ENCODE results near the gene AIFM2. TPM values are rescaled to one million over a fixed set of nuclear protein-coding genes. Genes with fewer than 3 reads are reported as not detected.

Gene AIFM2
- total and polyA plus RNA-seq, 2 of the 13 experiments (the other 11 are each of a cell fraction or from before 2014, with no cell fraction given), result 20.3 to 29.5 TPM

- TF ChIP-seq U2AF1 (optimal IDR thresholded peaks at IDR 0.05; ENCODE audit: low read depth, low read length), result no peak
- TF ChIP-seq ZNF841 (CRISPR knock-in tag; IDR thresholded peaks at IDR 0.05; ENCODE audit: borderline replicate concordance), result peak; percentile 72; the same call in 1 of the 2 replicates
- no peak for TF ChIP-seq ZNF292 (CRISPR knock-in tag; IDR thresholded peaks at IDR 0.05; ENCODE audit: borderline replicate concordance, low read depth)
- no peak for TF ChIP-seq DPF2 (CRISPR knock-in tag; IDR thresholded peaks at IDR 0.05; ENCODE audit: borderline replicate concordance, low read depth)
- peak; percentile 67; the same call in 1 of the 2 replicates for TF ChIP-seq GABPB1 (CRISPR knock-in tag; IDR thresholded peaks at IDR 0.05)
- TF ChIP-seq ATF1 (CRISPR knock-in tag; IDR thresholded peaks at IDR 0.05), result no peak
- peak; percentile 56 for TF ChIP-seq ZNF773 (CRISPR knock-in tag; IDR thresholded peaks at IDR 0.05; ENCODE audit: borderline replicate concordance)
- TF ChIP-seq, protein P1, sequence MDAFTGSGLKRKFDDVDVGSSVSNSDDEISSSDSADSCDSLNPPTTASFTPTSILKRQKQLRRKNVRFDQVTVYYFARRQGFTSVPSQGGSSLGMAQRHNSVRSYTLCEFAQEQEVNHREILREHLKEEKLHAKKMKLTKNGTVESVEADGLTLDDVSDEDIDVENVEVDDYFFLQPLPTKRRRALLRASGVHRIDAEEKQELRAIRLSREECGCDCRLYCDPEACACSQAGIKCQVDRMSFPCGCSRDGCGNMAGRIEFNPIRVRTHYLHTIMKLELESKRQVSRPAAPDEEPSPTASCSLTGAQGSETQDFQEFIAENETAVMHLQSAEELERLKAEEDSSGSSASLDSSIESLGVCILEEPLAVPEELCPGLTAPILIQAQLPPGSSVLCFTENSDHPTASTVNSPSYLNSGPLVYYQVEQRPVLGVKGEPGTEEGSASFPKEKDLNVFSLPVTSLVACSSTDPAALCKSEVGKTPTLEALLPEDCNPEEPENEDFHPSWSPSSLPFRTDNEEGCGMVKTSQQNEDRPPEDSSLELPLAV (CRISPR knock-in tag; conservative IDR thresholded peaks at IDR 0.05; ENCODE audit: low read depth), result 0 out of 2 replicates have a peak, but pooled peaks have one; percentile 27
- TF ChIP-seq SP5 (CRISPR knock-in tag; IDR thresholded peaks at IDR 0.05; ENCODE audit: borderline replicate concordance, low read depth), result peak; percentile 4; the same call in 1 of the 2 replicates
- TF ChIP-seq ATF7-NPFF (CRISPR knock-in tag; IDR thresholded peaks at IDR 0.05; ENCODE audit: low read depth), result peak; percentile 83
- TF ChIP-seq ATAD3A (CRISPR knock-in tag; IDR thresholded peaks at IDR 0.05), result no peak
- no peak for TF ChIP-seq ZNF12 (CRISPR knock-in tag; IDR thresholded peaks at IDR 0.05)
- no peak; the same call in 1 of the 2 replicates for TF ChIP-seq CEBPG (CRISPR knock-in tag; IDR thresholded peaks at IDR 0.05)
- TF ChIP-seq SRSF9 (IDR thresholded peaks at IDR 0.05; ENCODE audit: borderline replicate concordance, insufficient read depth, low read depth, low read length, poor library complexity, severe bottlenecking), result no peak
- peak; percentile 66; the same call in 1 of the 2 replicates for TF ChIP-seq POGK (CRISPR knock-in tag; conservative IDR thresholded peaks at IDR 0.05)
- TF ChIP-seq, protein P2, sequence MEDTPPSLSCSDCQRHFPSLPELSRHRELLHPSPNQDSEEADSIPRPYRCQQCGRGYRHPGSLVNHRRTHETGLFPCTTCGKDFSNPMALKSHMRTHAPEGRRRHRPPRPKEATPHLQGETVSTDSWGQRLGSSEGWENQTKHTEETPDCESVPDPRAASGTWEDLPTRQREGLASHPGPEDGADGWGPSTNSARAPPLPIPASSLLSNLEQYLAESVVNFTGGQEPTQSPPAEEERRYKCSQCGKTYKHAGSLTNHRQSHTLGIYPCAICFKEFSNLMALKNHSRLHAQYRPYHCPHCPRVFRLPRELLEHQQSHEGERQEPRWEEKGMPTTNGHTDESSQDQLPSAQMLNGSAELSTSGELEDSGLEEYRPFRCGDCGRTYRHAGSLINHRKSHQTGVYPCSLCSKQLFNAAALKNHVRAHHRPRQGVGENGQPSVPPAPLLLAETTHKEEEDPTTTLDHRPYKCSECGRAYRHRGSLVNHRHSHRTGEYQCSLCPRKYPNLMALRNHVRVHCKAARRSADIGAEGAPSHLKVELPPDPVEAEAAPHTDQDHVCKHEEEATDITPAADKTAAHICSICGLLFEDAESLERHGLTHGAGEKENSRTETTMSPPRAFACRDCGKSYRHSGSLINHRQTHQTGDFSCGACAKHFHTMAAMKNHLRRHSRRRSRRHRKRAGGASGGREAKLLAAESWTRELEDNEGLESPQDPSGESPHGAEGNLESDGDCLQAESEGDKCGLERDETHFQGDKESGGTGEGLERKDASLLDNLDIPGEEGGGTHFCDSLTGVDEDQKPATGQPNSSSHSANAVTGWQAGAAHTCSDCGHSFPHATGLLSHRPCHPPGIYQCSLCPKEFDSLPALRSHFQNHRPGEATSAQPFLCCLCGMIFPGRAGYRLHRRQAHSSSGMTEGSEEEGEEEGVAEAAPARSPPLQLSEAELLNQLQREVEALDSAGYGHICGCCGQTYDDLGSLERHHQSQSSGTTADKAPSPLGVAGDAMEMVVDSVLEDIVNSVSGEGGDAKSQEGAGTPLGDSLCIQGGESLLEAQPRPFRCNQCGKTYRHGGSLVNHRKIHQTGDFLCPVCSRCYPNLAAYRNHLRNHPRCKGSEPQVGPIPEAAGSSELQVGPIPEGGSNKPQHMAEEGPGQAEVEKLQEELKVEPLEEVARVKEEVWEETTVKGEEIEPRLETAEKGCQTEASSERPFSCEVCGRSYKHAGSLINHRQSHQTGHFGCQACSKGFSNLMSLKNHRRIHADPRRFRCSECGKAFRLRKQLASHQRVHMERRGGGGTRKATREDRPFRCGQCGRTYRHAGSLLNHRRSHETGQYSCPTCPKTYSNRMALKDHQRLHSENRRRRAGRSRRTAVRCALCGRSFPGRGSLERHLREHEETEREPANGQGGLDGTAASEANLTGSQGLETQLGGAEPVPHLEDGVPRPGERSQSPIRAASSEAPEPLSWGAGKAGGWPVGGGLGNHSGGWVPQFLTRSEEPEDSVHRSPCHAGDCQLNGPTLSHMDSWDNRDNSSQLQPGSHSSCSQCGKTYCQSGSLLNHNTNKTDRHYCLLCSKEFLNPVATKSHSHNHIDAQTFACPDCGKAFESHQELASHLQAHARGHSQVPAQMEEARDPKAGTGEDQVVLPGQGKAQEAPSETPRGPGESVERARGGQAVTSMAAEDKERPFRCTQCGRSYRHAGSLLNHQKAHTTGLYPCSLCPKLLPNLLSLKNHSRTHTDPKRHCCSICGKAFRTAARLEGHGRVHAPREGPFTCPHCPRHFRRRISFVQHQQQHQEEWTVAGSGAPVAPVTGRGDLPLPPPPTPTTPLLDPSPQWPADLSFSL (CRISPR knock-in tag; IDR thresholded peaks at IDR 0.05), result no peak
- TF ChIP-seq TFDP2 (CRISPR knock-in tag; IDR thresholded peaks at IDR 0.05), result peak; percentile 66
- no peak for TF ChIP-seq ARNT (IDR thresholded peaks at IDR 0.05)
Observed at GRCh38 chr10:70145666-70146488, 13.3 kb upstream of the AIFM2 start (continued).

All from HepG2 (cell line).